Activated T-helper 1 cell treated with Interleukin-2 at 50 U/mL for 16 hours (primary cell): Measurements from ENCODE around the gene KRTAP8-1.

Experiments
- DNase-seq: peaks from one replicate; pipeline ENCODE4 v3.0.0-alpha.2; 2020; ENCODE audit warnings: low read depth

KRTAP8-1 gene

GRCh38 chr21:30813174-30813573, at the start of gene KRTAP8-1:
TSS of gene KRTAP8-1 (minus strand) at chr21:30813274. CDS start at chr21:30813220, 54 bp downstream.
- DNase-seq, result no peak

DNA sequence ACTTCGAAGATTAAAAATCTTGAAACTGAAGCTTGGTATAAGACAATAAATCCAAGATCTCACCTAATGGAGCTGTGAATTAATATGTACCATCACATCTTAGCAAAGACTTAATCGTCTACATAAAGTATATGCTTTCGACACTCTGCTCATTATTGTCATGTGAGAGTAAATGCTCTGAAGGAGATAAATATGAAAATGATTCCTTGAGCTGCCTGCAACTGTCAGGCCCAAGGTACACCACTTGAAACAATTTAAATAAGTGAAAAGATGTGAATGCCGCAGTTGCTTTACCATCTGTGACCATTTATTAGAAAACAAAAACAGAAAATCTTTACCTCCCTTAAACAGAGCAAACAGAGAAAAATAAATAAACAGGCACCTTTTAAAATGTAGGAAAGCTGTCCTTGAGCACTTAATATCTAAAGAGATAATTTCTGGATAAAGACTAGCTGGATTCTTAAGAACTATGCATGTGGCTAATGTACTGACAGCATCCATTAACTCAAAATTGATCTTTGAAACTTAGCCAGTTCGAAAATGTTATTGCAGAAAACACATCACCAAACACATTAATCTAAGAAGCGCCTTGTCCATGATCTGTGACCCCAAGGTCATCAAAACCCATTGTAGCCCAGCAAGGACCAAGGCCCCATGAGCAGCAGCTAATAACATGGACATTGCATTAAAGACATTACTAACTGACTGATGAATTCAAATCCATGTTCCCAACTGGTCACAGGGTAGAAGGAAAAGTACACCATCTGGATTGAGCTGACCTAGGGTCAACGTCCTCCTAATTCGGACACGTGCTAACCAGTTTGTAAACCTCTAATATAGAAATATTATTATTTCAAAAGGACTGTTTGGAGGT, 34.8 kb upstream of the KRTAP8-1 start:
- no peak for DNase-seq

GRCh38 chr21:30842990-30843389, 29.9 kb upstream of the KRTAP8-1 start:
- no peak for DNase-seq

DNA sequence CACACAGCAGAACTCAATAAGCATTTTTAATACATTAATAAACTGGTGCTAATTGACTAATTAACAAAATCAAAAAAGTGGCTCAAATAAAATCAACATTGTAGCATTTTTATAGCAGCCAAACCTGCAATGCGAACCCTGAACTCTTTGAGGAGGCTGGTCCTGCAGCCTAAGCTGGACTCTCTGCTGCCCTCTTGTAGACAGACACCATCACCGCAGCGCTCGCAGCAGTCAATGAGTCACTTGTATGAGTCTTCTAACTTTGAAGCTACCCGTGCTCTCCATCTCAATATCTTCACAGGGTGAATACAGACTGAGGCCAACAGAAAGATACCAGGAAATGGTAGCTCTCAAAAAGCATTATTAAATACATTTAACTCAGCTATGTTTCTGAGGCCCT, 26.2 kb upstream of the KRTAP8-1 start:
- DNase-seq, result no peak

DNA sequence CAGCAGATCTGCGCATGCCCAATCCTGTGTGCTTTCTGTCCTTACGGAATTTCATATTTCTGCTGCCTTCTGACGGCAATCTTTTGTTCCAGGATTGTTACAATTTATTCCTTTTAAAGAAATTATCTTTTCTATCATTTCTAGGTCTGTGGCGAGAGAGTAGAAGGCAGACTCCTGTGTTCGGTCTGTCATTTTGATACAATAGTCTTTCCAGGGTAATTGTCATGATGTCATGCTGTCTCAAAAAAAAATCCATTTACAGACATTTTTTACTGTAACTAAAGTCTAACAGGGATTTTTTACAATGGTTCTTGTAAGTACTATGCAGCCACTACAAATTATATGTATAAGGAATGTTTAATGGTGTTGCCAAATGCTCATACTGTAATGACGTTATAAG, 25.5 kb upstream of the KRTAP8-1 start:
- DNase-seq, result no peak

- DNase-seq, result no peak
Observed at GRCh38 chr21:30831194-30831765, 18.2 kb upstream of the KRTAP8-1 start.

DNA sequence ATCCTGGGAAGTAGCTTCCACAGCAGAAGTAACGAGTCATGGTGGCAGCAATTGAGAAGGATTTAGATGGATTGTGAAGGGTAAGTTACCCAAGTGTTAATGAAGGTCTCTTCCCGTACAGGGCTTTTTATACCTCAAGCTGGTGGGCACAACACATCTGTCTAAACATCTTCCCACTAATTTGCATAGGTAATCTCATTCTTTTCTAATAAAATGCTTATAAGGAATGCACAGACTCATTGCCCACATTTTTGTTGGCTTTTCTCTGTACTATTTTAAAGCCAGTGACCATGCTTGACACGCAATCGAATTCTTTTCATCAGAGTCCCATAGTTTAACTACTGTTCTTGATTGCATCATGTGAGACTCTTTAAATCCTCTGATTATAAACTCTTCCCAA, 16.6 kb upstream of the KRTAP8-1 start, which contains the start of gene KRTAP7-1:
Gene KRTAP7-1, minus strand, starts transcription at position 101 of the 400 bp plus-strand sequence. Its CDS starts 61 bp downstream, at position 40.
- DNase-seq, result no peak

GRCh38 chr21:30818837-30819610, 6.0 kb upstream of the KRTAP8-1 start:
- no peak for DNase-seq

DNA sequence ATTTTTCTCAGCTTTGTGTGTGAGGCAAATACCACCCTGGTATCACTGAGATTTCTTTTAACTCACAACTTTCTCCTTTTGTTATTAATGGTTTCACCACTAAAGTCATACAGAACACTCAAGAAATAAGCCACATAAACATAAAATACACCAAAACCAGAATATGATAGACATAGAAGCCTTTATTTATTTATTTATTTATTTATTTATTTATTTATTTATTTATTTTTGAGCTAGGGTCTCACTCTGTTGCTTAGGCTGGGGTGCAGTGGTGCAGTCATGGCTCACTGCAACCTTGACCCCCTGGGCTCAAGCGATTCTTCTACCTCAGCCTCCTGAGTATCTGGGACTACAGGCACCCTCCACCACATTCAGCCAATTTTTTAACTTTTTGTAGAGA, 12.5 kb downstream of the KRTAP8-1 start:
- no peak for DNase-seq

DNA sequence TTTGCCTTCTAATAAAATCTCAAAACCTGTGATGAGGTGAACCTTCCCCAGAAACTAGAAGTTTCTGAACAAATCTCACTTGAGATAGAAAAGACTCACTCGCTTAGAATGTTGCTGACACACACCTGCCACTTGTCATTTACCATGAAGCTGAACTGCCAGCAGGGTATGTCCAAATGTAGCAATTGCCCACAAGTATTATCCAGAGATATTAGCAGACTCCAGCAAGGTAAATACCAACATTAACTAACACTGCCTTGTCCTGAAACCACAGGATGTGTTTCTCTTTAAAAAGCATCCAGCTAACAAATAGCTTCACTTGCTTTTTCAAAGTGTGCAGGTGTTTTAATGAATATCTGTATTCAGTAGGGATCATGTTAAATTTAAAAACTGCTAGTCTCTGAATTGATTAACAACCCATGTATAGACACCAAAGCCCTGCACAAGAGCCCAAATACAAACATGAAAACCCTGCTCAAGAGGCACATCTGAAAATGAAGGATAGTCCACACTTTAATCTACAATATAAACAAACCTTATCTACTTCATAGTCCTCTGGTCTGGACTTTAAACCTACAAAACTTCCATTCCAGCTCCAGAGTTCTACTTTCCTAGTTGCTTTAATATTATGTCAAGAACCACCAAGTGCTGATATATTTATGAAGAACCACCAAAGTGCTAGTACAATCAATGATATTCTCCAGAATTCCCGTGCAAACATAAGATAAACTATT, 19.3 kb downstream of the KRTAP8-1 start:
- no peak for DNase-seq

DNA sequence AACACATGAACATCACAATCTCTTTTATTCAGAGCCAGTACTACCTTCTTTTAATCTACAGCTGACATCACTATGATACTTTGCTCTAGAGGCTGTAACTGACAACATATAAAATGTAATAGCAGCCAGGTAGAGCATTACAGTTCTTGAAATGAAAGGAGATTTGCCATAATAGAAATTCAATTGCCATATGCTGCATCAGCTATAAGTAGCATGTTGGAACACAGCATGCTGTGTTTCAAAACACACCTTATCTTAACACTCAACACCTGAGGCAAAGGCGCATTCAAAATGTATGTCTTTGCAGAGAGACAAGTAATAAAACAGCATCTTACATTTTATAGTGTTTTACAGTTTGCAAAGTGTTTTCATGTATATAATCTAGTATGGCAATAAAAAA, 33.8 kb downstream of the KRTAP8-1 start:
- DNase-seq, result no peak

- DNase-seq, result no peak
Observed at GRCh38 chr21:30769724-30770431, 43.2 kb downstream of the KRTAP8-1 start.
